AG04449 (cell line): ENCODE results near the gene EXOC6B.

Source experiments
- CTCF ChIA-PET: fragments of 350-600 bp; formaldehyde crosslinking; extraction: SDS; loops from one replicate; lab custom pipeline; 2021; ENCODE audit warnings: antibody characterized with exemption; lab: Yijun Ruan, JAX
- POLR2A ChIA-PET: fragments of 400-600, 350-600 bp; formaldehyde crosslinking; extraction: SDS; loops from one replicate; lab custom pipeline; 2020; ENCODE audit warnings: antibody characterized with exemption, inconsistent platforms; lab: Yijun Ruan, JAX
- DNase-seq: peaks from one replicate; pipeline ENCODE4 v3.0.0-alpha.2; 2010; ENCODE audit warnings: low read depth, low spot score
- H3K4me3 ChIP-seq: 2 replicates; pipeline ENCODE4 v1.5.1; 2011; ENCODE audit warnings: low read depth, mild to moderate bottlenecking, control low read depth, low read length
- TF ChIP-seq, protein P1 (sequence below): IDR thresholded peaks from one replicate; pipeline ENCODE4 v1.5.1; 2011; ENCODE audit warnings: mild to moderate bottlenecking, moderate library complexity, low read length, control low read depth, inconsistent platforms; ENCODE audit not compliant: insufficient read depth; ENCODE audit errors: missing control alignments

The EXOC6B gene

DNA sequence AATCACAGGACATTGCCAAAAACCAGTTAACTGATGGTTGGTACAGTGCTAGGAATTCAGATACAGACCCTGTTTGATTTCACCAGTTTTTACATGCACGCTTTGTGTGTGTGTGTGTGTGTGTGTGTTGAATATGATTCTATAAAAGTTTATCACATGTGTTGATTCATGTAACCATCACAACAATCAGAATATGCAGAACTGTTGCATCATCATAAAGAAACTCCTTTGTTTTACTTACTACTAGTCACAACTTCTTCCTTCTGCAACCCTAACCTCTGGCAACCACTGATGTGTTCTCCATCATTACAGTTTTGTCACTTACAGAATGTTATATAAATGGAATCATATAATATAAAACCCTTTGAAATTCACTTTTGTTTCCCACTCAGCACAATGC lies 533.4 kb downstream of the EXOC6B start:
- ChIA-PET CTCF (interaction anchor here (2.1 kb wide), 1 partner anchor 34 kb away, joined by 5 read pairs; no protein-coding TSS in a partner anchor), POLR2A (no interaction called here)
- TF ChIP-seq, protein P1, sequence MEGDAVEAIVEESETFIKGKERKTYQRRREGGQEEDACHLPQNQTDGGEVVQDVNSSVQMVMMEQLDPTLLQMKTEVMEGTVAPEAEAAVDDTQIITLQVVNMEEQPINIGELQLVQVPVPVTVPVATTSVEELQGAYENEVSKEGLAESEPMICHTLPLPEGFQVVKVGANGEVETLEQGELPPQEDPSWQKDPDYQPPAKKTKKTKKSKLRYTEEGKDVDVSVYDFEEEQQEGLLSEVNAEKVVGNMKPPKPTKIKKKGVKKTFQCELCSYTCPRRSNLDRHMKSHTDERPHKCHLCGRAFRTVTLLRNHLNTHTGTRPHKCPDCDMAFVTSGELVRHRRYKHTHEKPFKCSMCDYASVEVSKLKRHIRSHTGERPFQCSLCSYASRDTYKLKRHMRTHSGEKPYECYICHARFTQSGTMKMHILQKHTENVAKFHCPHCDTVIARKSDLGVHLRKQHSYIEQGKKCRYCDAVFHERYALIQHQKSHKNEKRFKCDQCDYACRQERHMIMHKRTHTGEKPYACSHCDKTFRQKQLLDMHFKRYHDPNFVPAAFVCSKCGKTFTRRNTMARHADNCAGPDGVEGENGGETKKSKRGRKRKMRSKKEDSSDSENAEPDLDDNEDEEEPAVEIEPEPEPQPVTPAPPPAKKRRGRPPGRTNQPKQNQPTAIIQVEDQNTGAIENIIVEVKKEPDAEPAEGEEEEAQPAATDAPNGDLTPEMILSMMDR: no peak
- H3K4me3 ChIP-seq: no peak overlapping the region
- DNase-seq: no peak

DNA sequence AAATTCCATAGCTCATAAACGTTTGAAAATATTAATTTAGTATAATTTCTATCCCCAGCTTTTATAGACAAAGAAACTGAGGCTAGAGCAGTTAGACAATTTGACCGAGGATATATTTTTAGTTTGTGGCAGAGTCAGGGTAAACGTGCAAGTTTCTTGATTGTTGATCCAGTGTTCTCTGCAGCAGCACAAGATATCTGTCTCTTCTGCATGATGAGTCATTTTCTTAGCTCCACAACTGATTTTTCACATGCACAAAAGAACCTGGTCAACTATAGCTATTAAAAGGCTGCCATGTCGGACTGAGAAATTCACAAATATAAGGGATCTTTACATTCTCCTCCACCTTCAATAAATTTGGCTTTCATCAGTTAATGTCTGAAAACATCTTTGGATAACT lies 534.8 kb downstream of the EXOC6B start:
- no peak for DNase-seq
- no peak overlapping the region for H3K4me3 ChIP-seq
- CTCF ChIA-PET: interaction anchor here (1.5 kb wide), 1 partner anchor 12 kb away, joined by 4 read pairs; no protein-coding TSS in a partner anchor
- TF ChIP-seq, protein P1: no peak
- POLR2A ChIA-PET: no interaction called here

DNA sequence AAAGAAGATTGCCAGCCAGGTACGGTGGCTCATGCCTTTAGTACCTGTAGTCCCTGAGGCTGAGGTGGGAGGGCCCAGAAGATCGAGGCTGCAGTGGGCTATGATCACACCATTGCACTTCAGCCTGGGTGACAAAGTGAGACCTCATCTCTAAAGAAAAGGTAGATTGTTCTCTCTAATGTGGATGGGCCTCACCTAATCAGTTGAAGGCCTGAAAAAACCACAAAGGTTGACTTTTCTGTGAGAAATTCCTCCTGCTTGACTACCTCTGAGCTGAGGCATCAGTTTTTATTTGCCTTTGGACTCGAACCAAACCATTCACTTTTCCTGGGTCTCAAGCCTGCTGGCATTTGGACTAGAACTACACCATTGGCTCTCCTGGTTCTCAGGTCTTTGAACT lies 536.1 kb downstream of the EXOC6B start:
- no peak for DNase-seq
- ChIA-PET POLR2A (no interaction called here), CTCF (no interaction called here)
- TF ChIP-seq, protein P1: no peak
- no peak overlapping the region for H3K4me3 ChIP-seq

DNA sequence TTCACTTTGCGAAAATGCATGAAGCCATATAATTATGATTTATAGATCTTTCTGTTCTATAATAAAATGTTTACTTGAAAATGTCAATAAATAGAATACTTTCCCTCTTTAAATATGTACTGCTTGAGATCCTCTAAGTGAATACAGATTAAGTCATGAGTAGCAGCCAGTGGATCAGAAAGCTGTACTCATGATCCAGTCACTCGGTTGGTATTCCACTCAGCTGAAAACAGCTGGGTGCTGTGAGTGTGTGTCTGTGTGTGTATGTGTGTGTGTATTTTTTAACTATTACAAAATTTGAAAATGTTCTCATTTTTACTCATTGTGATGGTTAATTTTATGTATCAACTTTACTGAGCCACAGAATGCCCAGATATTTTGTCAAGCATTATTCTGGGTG lies 536.5 kb downstream of the EXOC6B start:
- CTCF ChIA-PET: no interaction called here
- no peak overlapping the region for H3K4me3 ChIP-seq
- TF ChIP-seq, protein P1: no peak
- POLR2A ChIA-PET: no interaction called here
- peak; percentile 40 for DNase-seq

DNA sequence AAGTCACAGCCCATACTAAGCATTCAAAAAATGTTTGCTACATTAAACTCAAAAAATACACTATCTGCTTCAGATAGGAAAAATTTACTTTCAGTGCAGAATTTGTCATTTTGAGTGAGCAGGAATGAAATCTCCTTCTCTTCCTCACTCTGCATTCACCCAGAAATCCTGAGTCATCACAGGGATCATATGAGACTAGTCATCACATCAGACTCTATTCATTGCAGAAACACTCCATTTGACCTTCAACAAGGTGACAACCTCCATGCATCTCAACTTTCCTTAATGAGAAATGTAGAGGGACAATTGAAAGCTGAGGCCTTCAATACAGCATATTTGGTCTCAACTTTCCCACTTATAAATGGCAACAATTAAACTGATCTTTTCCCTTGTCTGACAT lies 547.8 kb downstream of the EXOC6B start:
- peak; percentile 36 for DNase-seq
- TF ChIP-seq, protein P1: no peak
- CTCF ChIA-PET: no interaction called here
- no peak overlapping the region for H3K4me3 ChIP-seq
- POLR2A ChIA-PET: no interaction called here

DNA sequence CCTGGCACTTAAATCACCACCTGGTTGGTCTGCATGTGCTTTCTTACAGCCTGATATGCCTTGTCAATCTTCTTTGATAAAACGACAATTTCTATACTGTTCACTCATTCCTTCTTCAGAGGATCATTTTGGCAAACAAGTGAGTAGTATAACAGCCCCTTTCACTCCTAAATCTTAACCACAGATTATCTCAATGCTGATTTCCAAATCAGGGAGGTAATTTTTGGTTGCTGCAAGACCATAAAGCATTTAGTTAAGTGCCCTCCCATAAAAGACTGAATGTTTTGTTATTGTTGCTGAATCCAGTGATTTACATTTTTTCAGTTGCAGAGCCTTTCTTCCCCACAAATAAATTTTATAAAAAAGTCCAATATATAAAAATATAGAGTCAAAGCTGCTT lies 549.0 kb downstream of the EXOC6B start:
- TF ChIP-seq, protein P1: no peak
- DNase-seq: no peak
- H3K4me3 ChIP-seq: no peak overlapping the region
- CTCF ChIA-PET: no interaction called here
- POLR2A ChIA-PET: no interaction called here
